Liver (tissue), 9 donors: ENCODE measurements around the gene ZNF674. TPM values are rescaled to one million over a fixed set of nuclear protein-coding genes. Genes with fewer than 3 reads are reported as not detected.

Experiments used
- DNase-seq: peaks from one replicate; pipeline ENCODE4 v3.0.0-alpha.2; 2017; ENCODE audit warnings: low spot score
- H3K27ac ChIP-seq, 2 donors: one replicate each; pipeline ENCODE4 v1.7.0; 2013; ENCODE audit warnings: inconsistent platforms in 2 of 2, low read length in 2 of 2, control low read depth in 1 of 2, low read depth in 1 of 2, mild to moderate bottlenecking in 1 of 2
- H3K27me3 ChIP-seq, 4 donors: one replicate each; pipeline versions ENCODE4 v1.6.1 to v1.7.0; 2013; ENCODE audit warnings: low read length in 3 of 4, inconsistent platforms in 1 of 4, mild to moderate bottlenecking in 1 of 4, moderate library complexity in 1 of 4; ENCODE audit not compliant: control insufficient read depth in 4 of 4, insufficient read depth in 4 of 4
- H3K36me3 ChIP-seq, 4 donors: one replicate each; pipeline versions ENCODE4 v1.6.1 to v1.7.0; 2013; ENCODE audit warnings: low read length in 3 of 4, mild to moderate bottlenecking in 3 of 4, low read depth in 1 of 4, moderate library complexity in 1 of 4; ENCODE audit not compliant: control insufficient read depth in 4 of 4, insufficient read depth in 3 of 4
- H3K4me1 ChIP-seq, 4 donors: one replicate each; pipeline versions ENCODE4 v1.6.1 to v1.7.0; 2013; ENCODE audit warnings: low read length in 3 of 4, mild to moderate bottlenecking in 3 of 4, moderate library complexity in 1 of 4; ENCODE audit not compliant: control insufficient read depth in 4 of 4, insufficient read depth in 4 of 4
- H3K4me3 ChIP-seq, 3 donors: one replicate each; pipeline versions ENCODE4 v1.6.1 to v1.7.0; 2013; ENCODE audit warnings: low read length in 3 of 3, control low read depth in 1 of 3, low read depth in 1 of 3, mild to moderate bottlenecking in 1 of 3
- H3K9ac ChIP-seq, 2 donors: one replicate each; pipeline ENCODE4 v1.7.0; 2013; ENCODE audit warnings: low read length in 2 of 2, mild to moderate bottlenecking in 2 of 2, moderate library complexity in 2 of 2, control low read depth in 1 of 2, low read depth in 1 of 2
- H3K9me3 ChIP-seq, 4 donors: one replicate each; pipeline versions ENCODE4 v1.6.1 to v1.7.0; 2013; ENCODE audit warnings: low read length in 3 of 4; ENCODE audit not compliant: control insufficient read depth in 4 of 4
- ATF3 ChIP-seq: IDR thresholded peaks from 2 replicates; pipeline ENCODE4 v1.6.1; 2016; ENCODE audit warnings: antibody characterized with exemption
- CTCF ChIP-seq: fragments of 150-350 bp; IDR thresholded peaks from 2 replicates; pipeline ENCODE4 v1.5.1; 2017; ENCODE audit warnings: improper control_type of control experiment, low read depth, low read length; ENCODE audit not compliant: missing input control
- EGR1 ChIP-seq, 2 donors: IDR thresholded peaks; 2 replicates each; pipeline ENCODE4 v1.6.1; 2016 to 2018; ENCODE audit warnings: antibody characterized with exemption in 2 of 2, low read depth in 2 of 2
- FOXA1 ChIP-seq: IDR thresholded peaks from 2 replicates; pipeline ENCODE4 v1.6.1; 2016; ENCODE audit warnings: antibody characterized with exemption
- FOXA2 ChIP-seq: IDR thresholded peaks from 2 replicates; pipeline ENCODE4 v1.6.1; 2016; ENCODE audit warnings: antibody characterized with exemption
- GABPA ChIP-seq, 2 donors: IDR thresholded peaks in 1 of 2; conservative IDR thresholded peaks in 1 of 2; 2 replicates each; pipeline ENCODE4 v1.6.1; 2016; ENCODE audit warnings: antibody characterized with exemption in 2 of 2, mild to moderate bottlenecking in 1 of 2, moderate library complexity in 1 of 2
- HNF4A ChIP-seq, 2 donors: conservative IDR thresholded peaks; 2 replicates each; pipeline ENCODE4 v1.6.1; 2016; ENCODE audit warnings: antibody characterized with exemption in 2 of 2, mild to moderate bottlenecking in 2 of 2
- HNF4G ChIP-seq: IDR thresholded peaks from 2 replicates; pipeline ENCODE4 v1.6.1; 2016; ENCODE audit warnings: antibody characterized with exemption
- JUND ChIP-seq, 2 donors: IDR thresholded peaks; 2 replicates each; pipeline ENCODE4 v1.6.1; 2016; ENCODE audit warnings: antibody characterized with exemption in 2 of 2
- NR2F2 ChIP-seq: IDR thresholded peaks from 2 replicates; pipeline ENCODE4 v1.6.1; 2016; ENCODE audit warnings: antibody characterized with exemption
- RAD21 ChIP-seq, 2 donors: IDR thresholded peaks; 2 replicates each; pipeline ENCODE4 v1.6.1; 2016; ENCODE audit warnings: antibody characterized with exemption in 2 of 2, mild to moderate bottlenecking in 2 of 2
- REST ChIP-seq: IDR thresholded peaks from 2 replicates; pipeline ENCODE4 v1.6.1; 2016; ENCODE audit warnings: antibody characterized with exemption, mild to moderate bottlenecking
- SP1 ChIP-seq: IDR thresholded peaks from 2 replicates; pipeline ENCODE4 v1.6.1; 2018; ENCODE audit warnings: antibody characterized with exemption, mild to moderate bottlenecking
- YY1 ChIP-seq: IDR thresholded peaks from 2 replicates; pipeline ENCODE4 v1.6.1; 2016; ENCODE audit warnings: antibody characterized with exemption, mild to moderate bottlenecking
- ZBTB33 ChIP-seq: IDR thresholded peaks from 2 replicates; pipeline ENCODE4 v1.6.1; 2016; ENCODE audit warnings: antibody characterized with exemption
- WGBS: extraction: QIAGEN DNeasy Blood & Tissue Kit; methylation state at CpG from one replicate; pipeline ENCODE4 v1.1.7; 2013; 5-methylcytosine and 5-hydroxymethylcytosine counted together
- polyA plus RNA-seq, 2 donors: library from polyadenylated mRNA; stranded (reverse) in 1 of 2; unstranded in 1 of 2; fragments of 200-250 nt in 1 of 2; fragments of >200 nt in 1 of 2; fragmentation: Nextera tagmentation in 1 of 2; extraction: Ambion mirVana in 1 of 2; gene quantifications; one replicate each; pipeline versions ENCODE4 v1.2.1 to v1.2.3, GENCODE V29; 2013 to 2015
- total RNA-seq, 2 donors: library from RNA; depleted of rRNA; stranded (reverse); fragments of >200 nt; gene quantifications; one replicate each; pipeline ENCODE4 v1.2.3, GENCODE V29; 2014
- donor health status: healthy.
- donor health status: healthy.
- donor health status: healthy.
- donor health status: healthy.
- donor health status: healthy.

The ZNF674 gene
- total and polyA plus RNA-seq, 4 donors = 0.84 to 3.6 (median 2.1) TPM

GRCh38 chrX:46543441-46543840 lies 1.8 kb downstream of the ZNF674 start:
- H3K27ac ChIP-seq = no peak overlapping the region
- DNase-seq = no peak
- WGBS = 83% methylated on average over 2 of the region's 2 CpGs
- H3K9me3 ChIP-seq = no peaks in the 10 kb centered on the region
- no peaks in the 10 kb centered on the region for H3K36me3 ChIP-seq
- H3K4me3 ChIP-seq = no peak overlapping the region
- H3K27me3 ChIP-seq = no peaks in the 10 kb centered on the region
- no peak for TF ChIP-seq ZBTB33
- no peak for TF ChIP-seq YY1
- TF ChIP-seq REST = no peak
- H3K9ac ChIP-seq = no peak overlapping the region
- H3K4me1 ChIP-seq = peaks cover 4 to 16% (median 10%) of the 10 kb centered on the region in 4 donors

- Histone ChIP-seq H3K9ac (no peak overlapping the region), H3K27me3 (no peaks in the 10 kb centered on the region), H3K4me1 (peaks cover 0 to 2% (median 0%) of the 10 kb centered on the region in 4 donors), H3K36me3 (peaks cover 0 to 2% (median 0%) of the 10 kb centered on the region in 4 donors), H3K27ac (no peak overlapping the region), H3K4me3 (no peak overlapping the region), H3K9me3 (no peaks in the 10 kb centered on the region)
- TF ChIP-seq FOXA1 (no peak), YY1 (no peak), FOXA2 (no peak), ZBTB33 (no peak), HNF4A (conservative IDR thresholded peaks at IDR 0.05) (no peak), RAD21 (IDR thresholded peaks at IDR 0.05) (no peak), NR2F2 (no peak), GABPA (IDR thresholded peaks at IDR 0.05 in 1 of 2, conservative IDR thresholded peaks at IDR 0.05 in 1 of 2) (no peak), JUND (IDR thresholded peaks at IDR 0.05) (no peak), ATF3 (no peak), HNF4G (no peak), CTCF (no peak), SP1 (no peak), EGR1 (IDR thresholded peaks at IDR 0.05; ENCODE audit: low read depth in 2 of 2) (no peak)
- no peak for DNase-seq
- 91% methylated on average over 3 of the region's 3 CpGs for WGBS
Observed at GRCh38 chrX:46531442-46531841, 13.8 kb downstream of the ZNF674 start.
